NCI-H82 (cell line): ENCODE results near the gene EIF4B.
A peak's percentile ranks its signal among the peaks of the same experiment; 100 is the strongest.

ENCODE experiments used
- DNase-seq: peaks from one replicate; lab custom pipeline; 2025; lab: John Stamatoyannopoulos, UW

EIF4B gene

DNA sequence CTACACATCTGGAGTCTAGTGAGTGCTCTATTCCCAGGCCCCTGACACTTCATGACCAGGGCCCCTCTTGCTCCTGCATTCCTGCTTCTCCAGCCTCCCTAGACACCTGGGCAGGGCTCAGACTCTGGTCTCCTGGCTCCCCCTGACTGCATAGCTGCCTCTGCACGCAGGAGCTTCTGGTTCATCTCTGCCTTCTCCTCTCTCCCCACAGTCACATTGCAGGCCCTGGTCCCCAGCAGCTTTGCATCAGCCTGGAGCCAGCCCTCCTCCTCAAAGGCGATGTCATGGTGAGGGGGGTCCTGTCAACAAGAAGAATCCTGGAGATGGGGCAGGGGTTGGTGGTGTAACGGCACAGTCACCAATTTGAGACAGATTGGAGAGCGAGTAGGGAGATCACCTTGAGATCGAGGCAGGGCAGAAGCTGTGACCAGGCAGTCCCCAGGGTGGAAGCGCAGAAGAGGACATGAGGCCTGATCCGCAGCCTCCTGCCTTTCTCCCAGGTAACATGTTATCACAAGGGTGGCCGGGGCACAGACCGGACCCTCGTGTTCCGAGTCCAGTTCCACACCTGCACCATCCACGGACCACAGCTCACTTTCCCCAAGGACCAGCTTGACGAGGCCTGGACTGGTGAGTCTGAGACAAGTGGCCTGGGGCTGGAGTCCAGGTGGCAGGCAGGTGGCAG lies 51.7 kb downstream of the EIF4B start:
- no peak for DNase-seq

- no peak for DNase-seq
Observed at GRCh38 chr12:53058674-53059433, 52.6 kb downstream of the EIF4B start.

DNA sequence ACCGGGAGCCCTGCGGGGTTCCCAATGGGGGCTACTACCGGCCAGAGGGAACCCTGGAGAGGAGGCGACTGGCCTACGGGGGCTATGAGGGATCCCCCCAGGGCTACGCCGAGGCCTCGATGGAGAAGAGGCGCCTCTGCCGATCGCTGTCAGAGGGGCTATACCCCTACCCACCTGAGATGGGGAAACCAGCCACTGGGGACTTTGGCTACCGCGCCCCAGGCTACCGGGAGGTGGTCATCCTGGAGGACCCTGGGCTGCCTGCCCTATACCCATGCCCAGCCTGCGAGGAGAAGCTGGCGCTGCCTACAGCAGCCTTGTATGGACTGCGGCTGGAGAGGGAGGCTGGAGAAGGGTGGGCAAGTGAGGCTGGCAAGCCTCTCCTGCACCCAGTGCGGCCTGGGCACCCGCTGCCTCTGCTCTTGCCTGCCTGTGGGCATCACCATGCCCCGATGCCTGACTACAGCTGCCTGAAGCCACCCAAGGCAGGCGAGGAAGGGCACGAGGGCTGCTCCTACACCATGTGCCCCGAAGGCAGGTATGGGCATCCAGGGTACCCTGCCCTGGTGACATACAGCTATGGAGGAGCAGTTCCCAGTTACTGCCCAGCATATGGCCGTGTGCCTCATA lies 53.3 kb downstream of the EIF4B start:
- no peak for DNase-seq

DNA sequence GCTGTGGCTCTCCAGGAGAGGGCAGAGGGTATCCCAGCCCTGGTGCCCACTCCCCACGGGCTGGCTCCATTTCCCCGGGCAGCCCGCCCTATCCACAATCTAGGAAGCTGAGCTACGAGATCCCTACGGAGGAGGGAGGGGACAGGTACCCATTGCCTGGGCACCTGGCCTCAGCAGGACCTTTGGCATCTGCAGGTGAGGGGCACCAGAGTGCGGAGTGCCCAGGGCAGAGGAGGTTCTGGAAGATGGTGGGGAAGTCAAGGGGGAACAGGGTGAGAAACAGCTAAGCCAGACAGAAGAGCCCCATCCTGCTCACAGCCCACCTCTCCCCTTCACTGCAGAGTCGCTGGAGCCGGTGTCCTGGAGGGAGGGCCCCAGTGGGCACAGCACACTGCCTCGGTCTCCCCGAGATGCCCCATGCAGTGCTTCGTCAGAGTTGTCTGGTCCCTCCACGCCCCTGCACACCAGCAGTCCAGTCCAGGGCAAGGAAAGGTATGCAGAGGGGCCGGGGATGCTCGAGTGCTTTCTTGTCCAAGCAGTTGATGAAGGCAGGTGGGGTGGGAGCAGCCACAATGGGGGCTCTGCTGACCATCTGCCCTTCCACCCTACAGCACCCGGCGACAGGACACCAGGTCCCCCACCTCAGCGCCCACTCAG lies 53.9 kb downstream of the EIF4B start:
- DNase-seq, result no peak

DNA sequence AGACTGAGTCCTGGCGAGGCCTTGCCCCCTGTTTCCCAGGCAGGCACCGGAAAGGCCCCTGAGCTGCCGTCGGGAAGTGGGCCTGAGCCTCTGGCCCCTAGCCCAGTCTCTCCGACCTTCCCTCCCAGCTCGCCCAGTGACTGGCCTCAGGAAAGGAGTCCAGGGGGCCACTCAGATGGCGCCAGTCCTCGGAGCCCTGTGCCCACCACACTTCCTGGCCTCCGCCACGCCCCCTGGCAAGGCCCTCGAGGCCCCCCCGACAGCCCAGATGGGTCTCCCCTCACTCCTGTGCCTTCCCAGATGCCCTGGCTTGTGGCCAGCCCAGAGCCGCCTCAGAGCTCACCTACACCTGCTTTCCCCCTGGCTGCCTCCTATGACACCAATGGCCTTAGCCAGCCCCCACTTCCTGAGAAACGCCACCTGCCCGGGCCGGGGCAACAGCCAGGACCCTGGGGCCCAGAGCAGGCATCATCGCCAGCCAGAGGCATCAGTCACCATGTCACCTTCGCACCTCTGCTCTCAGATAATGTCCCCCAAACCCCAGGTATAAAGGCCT lies 54.5 kb downstream of the EIF4B start:
- no peak for DNase-seq

GRCh38 chr12:53061404-53062010 lies 55.3 kb downstream of the EIF4B start:
- DNase-seq, result peak; percentile 67

DNA sequence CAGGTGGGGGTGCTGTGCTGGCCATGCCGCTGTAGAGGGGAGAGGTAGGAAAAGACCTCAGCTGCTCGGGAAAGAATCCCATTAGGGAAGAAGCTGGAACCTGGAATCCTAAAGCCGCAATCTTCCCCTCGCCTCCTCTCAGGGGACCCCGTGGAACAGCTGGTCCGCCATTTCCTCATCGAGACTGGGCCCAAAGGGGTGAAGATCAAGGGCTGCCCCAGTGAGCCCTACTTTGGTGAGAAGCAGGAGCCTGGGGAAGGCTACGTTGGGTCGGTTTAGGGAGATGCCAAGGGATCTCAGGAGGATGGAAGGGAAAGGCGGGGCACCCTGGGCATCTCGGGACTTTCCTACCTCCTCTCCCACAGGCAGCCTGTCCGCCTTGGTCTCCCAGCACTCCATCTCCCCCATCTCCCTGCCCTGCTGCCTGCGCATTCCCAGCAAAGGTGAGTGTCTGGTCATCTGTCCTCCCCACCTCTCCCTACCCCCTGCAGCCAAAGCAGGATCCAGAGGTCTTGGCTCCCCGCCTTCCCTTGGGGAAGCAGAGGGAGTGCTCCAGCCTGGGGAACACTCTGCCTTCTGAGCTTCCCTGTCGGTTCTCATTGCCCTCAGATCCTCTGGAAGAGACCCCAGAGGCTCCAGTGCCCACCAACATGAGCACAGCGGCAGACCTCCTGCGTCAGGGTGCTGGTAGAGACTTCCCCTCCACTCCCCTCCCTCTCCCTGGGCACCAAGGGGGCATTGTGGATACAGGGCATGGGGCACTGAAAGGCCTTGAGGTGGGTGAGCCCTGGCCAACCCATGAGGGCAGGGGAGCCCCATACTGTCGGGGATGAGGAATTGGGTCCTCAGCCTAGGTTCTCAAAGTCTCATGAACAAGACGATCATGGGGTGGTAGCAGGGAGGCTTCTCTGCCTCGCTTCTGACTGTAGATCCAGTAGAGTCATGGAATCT lies 56.0 kb downstream of the EIF4B start:
- DNase-seq, result no peak

DNA sequence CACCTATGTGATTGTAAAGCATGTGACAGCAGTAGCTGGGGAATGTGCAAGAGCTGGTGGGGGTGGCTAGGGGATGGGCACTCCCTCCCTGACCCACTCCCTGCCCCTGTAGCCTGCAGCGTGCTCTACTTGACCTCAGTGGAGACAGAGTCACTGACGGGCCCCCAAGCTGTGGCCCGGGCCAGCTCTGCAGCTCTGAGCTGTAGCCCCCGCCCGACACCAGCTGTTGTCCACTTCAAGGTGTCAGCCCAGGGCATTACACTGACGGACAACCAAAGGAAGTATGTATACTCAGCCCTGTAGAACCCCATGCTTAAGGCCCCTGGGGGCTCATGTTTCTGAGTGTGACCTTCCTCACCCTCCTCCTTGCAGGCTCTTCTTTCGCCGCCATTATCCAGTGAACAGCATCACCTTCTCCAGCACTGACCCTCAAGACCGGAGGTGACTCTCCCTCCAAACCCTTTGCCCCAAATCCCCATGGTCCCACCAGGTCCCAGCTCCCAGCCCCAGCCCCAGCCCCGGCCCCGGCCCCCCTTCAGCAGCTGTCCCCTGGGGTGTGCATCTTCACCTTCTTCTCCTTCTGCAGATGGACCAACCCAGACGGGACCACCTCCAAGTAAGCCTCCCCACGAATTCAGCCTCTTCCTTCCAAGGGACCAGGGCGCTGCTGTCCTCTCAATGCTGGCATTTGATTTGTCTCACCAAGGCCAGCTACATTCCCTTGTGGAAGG lies 56.9 kb downstream of the EIF4B start:
- no peak for DNase-seq

GRCh38 chr12:53063708-53064612 lies 57.7 kb downstream of the EIF4B start:
- no peak for DNase-seq

DNA sequence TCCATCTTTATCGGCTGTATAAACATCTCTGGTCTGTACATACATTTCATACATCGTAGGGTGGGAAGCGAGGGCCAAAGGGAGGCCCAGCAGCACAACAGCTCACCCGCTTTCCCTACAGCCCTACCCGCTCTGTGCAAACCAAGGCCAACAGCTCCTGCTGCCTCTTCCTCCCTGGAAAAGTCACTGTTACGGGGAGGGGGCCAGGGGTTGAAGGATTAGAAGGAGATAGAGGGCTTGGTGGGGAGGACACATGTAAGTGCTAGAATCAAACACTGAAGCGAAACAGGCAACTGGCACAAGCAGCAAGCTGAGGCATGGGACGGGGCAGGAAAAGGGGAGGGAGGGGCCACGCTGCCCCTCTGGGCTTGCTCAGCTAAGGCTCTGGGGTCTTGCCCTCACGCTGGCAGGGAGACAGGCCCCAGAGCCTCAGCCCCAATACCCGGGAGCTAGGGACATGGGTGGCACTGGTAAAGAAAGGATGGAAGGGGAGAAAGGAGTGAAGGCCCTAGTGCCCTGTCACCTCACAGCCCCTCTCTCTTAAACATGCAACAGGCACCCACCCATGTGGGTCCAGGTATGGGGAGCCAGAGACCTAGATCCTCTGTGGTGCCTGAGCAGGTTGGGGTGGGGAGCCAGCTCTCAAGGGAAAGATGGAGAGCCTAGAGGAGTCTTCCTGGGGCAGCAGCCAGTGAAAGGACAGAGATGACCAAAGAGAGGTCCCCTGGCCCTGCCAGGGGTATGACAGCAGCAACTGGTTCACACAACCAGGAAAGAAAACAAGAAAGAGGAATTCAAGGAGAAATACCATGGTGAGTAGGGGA lies 58.6 kb downstream of the EIF4B start:
- no peak for DNase-seq

DNA sequence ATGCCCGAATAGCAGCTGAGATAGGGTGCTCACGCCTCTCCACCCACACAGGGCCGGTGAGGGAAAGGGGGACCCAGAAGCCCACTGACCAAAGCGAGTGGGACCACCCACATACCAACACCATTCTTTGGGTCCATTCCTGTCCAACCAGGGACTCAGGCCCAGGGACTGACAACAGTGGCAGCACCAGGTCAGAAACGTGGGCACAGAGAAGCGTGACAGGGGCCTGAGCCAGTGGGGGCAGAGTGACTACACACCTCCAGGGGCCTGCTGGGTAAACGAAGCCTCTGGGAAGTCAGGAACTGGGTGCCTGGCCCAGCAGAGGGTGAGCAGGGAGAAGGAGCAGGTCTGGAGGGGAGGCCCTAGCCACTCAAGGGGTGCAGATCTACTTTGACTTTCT lies 59.2 kb downstream of the EIF4B start:
- no peak for DNase-seq

DNA sequence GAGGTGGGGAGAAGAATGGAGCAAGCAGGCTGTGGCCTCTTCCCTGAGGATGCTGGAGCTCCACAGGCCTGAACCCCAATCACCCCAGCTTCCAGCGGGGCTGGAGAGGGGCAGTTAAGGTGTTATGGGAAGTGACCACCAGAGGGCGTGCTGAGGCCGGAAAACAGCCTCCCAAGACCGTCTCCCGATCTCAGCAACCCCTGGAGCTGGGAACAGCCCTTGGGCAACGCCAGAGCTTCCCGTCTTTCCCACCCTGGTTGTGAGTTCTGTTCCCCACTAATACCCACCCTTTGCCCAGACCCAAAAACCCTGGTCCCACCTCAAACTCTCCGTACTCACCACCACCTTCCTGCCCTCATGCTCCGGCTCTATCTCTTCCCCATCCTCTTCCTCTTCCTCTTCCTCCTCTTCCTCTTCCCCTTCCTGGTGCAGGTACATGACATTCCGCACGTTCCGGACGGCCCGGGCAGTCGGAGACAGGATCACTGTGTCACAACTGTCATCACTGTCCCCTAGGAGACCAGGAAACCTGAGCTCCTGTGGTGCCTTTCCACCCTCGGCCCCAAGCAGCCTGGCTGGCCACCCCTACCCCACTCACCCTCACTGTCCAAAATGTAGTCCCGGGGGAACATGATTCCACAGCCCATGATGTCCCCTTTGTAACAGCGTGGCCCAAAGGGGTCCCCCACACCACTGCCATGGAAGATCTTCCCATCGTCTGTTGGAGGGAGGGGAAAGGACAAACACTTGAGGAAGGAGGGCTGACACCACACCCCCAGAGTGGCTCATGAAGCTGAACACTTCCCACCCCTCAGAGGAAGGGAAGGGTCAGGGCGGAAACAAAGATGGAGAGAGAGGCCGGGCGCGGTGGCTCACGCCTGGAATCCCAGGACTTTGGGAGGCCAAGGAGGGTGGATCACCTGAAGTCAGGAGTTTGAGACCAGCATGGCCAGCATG lies 60.0 kb downstream of the EIF4B start:
- DNase-seq, result peak; percentile 90

DNA sequence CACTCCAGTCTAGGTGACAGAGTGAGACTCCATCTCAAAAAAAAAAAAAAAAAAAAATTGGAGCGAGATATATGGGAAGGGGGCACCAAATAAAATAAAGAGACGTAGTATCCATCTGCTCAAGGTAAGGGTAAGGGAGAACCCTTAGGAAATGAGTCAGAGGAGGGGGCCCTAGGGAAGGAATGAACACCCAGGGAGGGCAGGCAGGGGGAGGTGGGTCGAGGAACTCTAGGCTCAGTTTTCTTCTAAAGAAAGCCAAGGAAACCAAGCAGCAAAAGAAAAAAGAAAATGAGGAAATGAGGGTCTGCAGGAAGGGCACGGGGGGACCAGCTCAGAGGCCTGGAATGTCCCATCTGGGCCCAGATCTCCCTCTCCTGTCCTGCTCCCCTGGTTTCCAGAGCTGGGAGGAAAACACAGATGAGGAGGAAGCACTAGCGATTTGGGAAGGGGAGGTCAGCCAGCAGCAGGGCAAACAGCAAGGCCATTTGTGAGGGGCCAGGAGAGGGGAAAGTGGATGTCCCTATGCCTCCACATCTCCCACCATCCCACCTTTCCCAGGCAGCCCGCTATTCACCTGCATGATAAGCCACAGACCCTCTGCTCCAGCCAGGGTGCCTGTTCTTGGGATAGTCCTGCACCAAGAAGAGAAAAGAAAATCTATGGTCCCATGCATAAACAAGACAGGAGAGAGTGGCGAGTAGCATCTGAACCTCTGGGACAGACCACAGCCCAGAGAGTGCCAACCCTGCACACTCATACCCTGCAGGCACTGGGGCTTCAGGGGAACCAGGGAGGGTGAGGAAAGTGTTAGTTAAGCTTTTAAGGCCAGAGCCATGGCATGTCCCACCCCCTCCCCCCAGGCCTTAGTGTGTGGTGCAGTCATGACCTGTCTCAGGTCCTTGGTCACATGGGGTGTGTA lies 61.1 kb downstream of the EIF4B start:
- no peak for DNase-seq

DNA sequence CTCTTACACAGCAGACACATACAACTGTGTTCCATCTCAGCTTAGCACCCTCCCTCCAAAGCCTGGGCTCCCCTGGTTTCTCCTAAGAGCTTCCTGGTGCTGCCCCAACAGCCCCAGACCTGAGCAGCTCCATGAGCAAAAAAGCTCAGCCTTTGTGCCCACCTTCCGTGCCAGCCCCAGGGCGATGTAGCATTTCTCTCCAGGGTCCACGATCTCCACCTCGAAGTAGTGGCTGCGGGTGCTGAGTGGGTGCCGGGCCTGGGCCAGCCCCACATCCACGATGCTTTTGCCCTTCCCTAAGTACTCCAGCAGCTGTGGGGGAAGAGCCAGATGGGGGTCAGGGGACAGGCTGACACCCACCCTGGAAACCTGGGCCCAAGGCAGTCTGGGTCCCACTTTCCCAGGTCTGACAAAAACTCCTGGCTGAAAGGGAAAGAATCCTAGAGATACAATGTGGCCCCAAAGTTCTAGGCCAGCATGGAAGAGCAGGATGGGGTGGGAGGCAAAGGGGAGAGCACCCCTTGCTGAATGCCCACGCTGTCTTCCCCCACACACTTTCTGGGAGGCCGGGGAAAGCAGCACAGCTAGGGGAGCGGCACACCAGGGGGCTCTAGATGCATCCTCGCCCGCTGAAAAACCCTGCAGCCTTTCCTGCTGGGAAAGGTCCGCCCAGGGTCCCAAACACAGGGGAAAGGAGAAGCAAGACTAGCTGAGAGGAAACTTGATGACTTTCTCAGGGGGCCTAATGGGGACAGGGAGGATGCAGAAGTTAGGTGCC lies 61.9 kb downstream of the EIF4B start:
- DNase-seq, result no peak
